Stimulated activated CD8-positive, alpha-beta memory T cell treated with anti-CD3 and anti-CD28 coated beads, Interleukin-15, amount 100 ng/mL, for 1 hour (primary cell): ENCODE data around the gene PUS7L.
"Not testable (repeated sequence)": the region's sequence is repeated elsewhere in the genome, so short reads cannot be mapped to it uniquely, and the experiment has no call there.

ENCODE experiments used
- DNase-seq: peaks from one replicate; pipeline ENCODE4 v3.0.0-alpha.2; 2020; ENCODE audit warnings: low read depth

Gene PUS7L

GRCh38 chr12:43758728-43759563 lies at the start of gene PUS7L, which contains the start of gene IRAK4:
TSS of gene PUS7L (minus strand) at chr12:43758790. CDS start at chr12:43755245, 3,545 bp downstream.
TSS of gene IRAK4 (plus strand) at chr12:43758951. CDS start at chr12:43768112, 9,161 bp downstream.
- peak; percentile 87 for DNase-seq

- no peak for DNase-seq
Observed at GRCh38 chr12:43807386-43807785, 48.8 kb upstream of the PUS7L start.

- DNase-seq, result no peak
Observed at GRCh38 chr12:43806737-43807072, 48.1 kb upstream of the PUS7L start.

- peak; percentile 61 for DNase-seq
Observed at GRCh38 chr12:43805860-43806736, 47.5 kb upstream of the PUS7L start, which contains the start of gene TWF1. TSS of gene TWF1 (minus strand) at chr12:43806317. CDS start at chr12:43806245, 72 bp downstream.

- DNase-seq, result no peak
Observed at GRCh38 chr12:43805149-43805859, 46.7 kb upstream of the PUS7L start.

- DNase-seq, result no peak
Observed at GRCh38 chr12:43797561-43798217, 39.1 kb upstream of the PUS7L start.

- no peak for DNase-seq
Observed at GRCh38 chr12:43795716-43796280, 37.2 kb upstream of the PUS7L start.

GRCh38 chr12:43789941-43790340 lies 31.4 kb upstream of the PUS7L start:
- DNase-seq, result no peak

- no peak for DNase-seq
Observed at GRCh38 chr12:43786899-43787693, 28.5 kb upstream of the PUS7L start.

GRCh38 chr12:43776498-43776897 lies 17.9 kb upstream of the PUS7L start:
- no peak for DNase-seq

GRCh38 chr12:43766291-43766690 lies 7.7 kb upstream of the PUS7L start:
- no peak for DNase-seq

- DNase-seq, result no peak
Observed at GRCh38 chr12:43764528-43764927, 5.9 kb upstream of the PUS7L start.

- DNase-seq, result no peak
Observed at GRCh38 chr12:43763769-43764168, 5.2 kb upstream of the PUS7L start.

- DNase-seq, result no peak
Observed at GRCh38 chr12:43762596-43762995, 4.0 kb upstream of the PUS7L start.

GRCh38 chr12:43761500-43761899 lies 2.9 kb upstream of the PUS7L start:
- DNase-seq, result no peak

- no peak for DNase-seq
Observed at GRCh38 chr12:43760396-43760795, 1.8 kb upstream of the PUS7L start.

- DNase-seq, result peak; percentile 2
Observed at GRCh38 chr12:43758247-43758727, 303 bp downstream of the PUS7L start.

GRCh38 chr12:43754015-43754414 lies 4.6 kb downstream of the PUS7L start:
- DNase-seq, result no peak

- DNase-seq, result not testable (repeated sequence)
Observed at GRCh38 chr12:43751360-43751759, 7.2 kb downstream of the PUS7L start.

- DNase-seq, result no peak
Observed at GRCh38 chr12:43750814-43751213, 7.8 kb downstream of the PUS7L start.
